ENCODE results near the gene GPR161.

DNA sequence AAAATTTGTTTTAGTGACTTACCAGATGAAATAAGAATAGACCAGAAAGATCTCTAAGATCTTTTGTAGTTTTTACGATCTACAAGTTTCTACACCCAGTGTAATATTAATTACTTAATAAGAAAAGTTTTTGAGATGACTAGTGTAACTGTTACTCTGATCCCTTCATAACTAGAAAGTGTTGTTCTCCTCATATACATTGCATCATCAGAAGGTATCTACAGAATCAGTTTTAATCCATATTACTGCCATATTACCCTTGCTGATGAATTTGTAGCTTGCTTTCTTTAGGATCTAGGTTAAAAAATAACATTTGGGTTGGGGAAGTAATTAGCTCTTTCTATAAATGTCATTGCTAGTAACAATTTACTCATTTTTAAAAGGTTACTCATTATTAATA lies 72.5 kb downstream of the GPR161 start:
- TF ChIP-seq, protein P1, sequence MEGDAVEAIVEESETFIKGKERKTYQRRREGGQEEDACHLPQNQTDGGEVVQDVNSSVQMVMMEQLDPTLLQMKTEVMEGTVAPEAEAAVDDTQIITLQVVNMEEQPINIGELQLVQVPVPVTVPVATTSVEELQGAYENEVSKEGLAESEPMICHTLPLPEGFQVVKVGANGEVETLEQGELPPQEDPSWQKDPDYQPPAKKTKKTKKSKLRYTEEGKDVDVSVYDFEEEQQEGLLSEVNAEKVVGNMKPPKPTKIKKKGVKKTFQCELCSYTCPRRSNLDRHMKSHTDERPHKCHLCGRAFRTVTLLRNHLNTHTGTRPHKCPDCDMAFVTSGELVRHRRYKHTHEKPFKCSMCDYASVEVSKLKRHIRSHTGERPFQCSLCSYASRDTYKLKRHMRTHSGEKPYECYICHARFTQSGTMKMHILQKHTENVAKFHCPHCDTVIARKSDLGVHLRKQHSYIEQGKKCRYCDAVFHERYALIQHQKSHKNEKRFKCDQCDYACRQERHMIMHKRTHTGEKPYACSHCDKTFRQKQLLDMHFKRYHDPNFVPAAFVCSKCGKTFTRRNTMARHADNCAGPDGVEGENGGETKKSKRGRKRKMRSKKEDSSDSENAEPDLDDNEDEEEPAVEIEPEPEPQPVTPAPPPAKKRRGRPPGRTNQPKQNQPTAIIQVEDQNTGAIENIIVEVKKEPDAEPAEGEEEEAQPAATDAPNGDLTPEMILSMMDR (optimal IDR thresholded peaks at IDR 0.05 in 1 of 3, IDR thresholded peaks at IDR 0.05 in 1 of 3, conservative IDR thresholded peaks at IDR 0.05 in 1 of 3; ENCODE audit: extremely low read depth in 1 of 3, insufficient read depth in 2 of 3, low read length in 3 of 3) = no peak
- no peak for TF ChIP-seq EZH2 (IDR thresholded peaks at IDR 0.05; ENCODE audit: low read length)
